OCI-LY7 (cell line): Measurements from ENCODE around the gene MED25. TPM values are rescaled to one million over a fixed set of nuclear protein-coding genes. Genes with fewer than 3 reads are reported as not detected.

Source experiments
- BruUV-seq: library from RNA; stranded (reverse); fragments of 400-500 nt; replicated peaks from 2 replicates; lab custom pipeline; 2021; lab: Mats Ljungman, UMichigan
- CTCF ChIA-PET: fragments of 300-600 bp; sonication (Branson Sonifier 250); formaldehyde crosslinking; loops from one replicate; lab custom pipeline; 2022; ENCODE audit warnings: antibody characterized with exemption; ENCODE audit not compliant: unreplicated experiment; lab: Charles Lee
- POLR2A ChIA-PET: fragments of 300-600 bp; sonication (Branson Sonifier 250); formaldehyde crosslinking; loops from one replicate; lab custom pipeline; 2022; ENCODE audit warnings: antibody characterized with exemption; lab: Charles Lee
- DNase-seq: peaks from one replicate; pipeline ENCODE4 v3.0.0-alpha.2; 2015; ENCODE audit warnings: low spot score
- H2AFZ ChIP-seq: fragments of 200-600 bp; sonication (generic), shearing (Covaris generic); 2 replicates; pipeline ENCODE4 v1.6.1; 2014; ENCODE audit warnings: mild to moderate bottlenecking, antibody characterized with exemption, low read length, moderate library complexity
- H3K27ac ChIP-seq: fragments of 200-600 bp; sonication (generic); 2 replicates; pipeline ENCODE4 v1.5.1; 2014; ENCODE audit warnings: mixed run types, low read depth, mild to moderate bottlenecking, moderate library complexity, low read length, inconsistent platforms; ENCODE audit not compliant: poor library complexity, severe bottlenecking
- H3K36me3 ChIP-seq: fragments of 200-600 bp; sonication (generic); 2 replicates; pipeline ENCODE4 v1.6.1; 2014; ENCODE audit warnings: mild to moderate bottlenecking, antibody characterized with exemption, low read length, moderate library complexity, mixed read lengths; ENCODE audit not compliant: insufficient read depth
- H3K4me1 ChIP-seq: fragments of 200-600 bp; sonication (generic); 2 replicates; pipeline ENCODE4 v1.5.1; 2014; ENCODE audit warnings: mild to moderate bottlenecking, low read length; ENCODE audit not compliant: insufficient read depth, poor library complexity, severe bottlenecking
- H3K4me2 ChIP-seq: fragments of 200-600 bp; sonication (generic); 2 replicates; pipeline ENCODE4 v1.6.1; 2014; ENCODE audit warnings: mild to moderate bottlenecking, low read length
- H3K4me3 ChIP-seq: fragments of 200-600 bp; sonication (generic); 2 replicates; pipeline ENCODE4 v1.5.1; 2014; ENCODE audit warnings: mild to moderate bottlenecking, low read depth, low read length; ENCODE audit not compliant: poor library complexity, severe bottlenecking
- H3K79me2 ChIP-seq: fragments of 200-600 bp; sonication (generic); 2 replicates; pipeline ENCODE4 v1.6.1; 2016; ENCODE audit warnings: low read depth, mild to moderate bottlenecking, low read length, moderate library complexity, mixed read lengths; ENCODE audit not compliant: insufficient read depth
- H3K9me2 ChIP-seq: fragments of 200-600 bp; sonication (generic); 2 replicates; pipeline ENCODE4 v1.6.1; 2016; ENCODE audit warnings: mild to moderate bottlenecking, low read length, mixed read lengths; ENCODE audit not compliant: insufficient read depth
- H3K9me3 ChIP-seq: fragments of 200-600 bp; sonication (generic); 2 replicates; pipeline ENCODE4 v1.6.1; 2014; ENCODE audit warnings: mild to moderate bottlenecking, mixed run types, low read length, mixed read lengths
- H4K20me1 ChIP-seq: fragments of 200-600 bp; sonication (generic); 2 replicates; pipeline ENCODE4 v1.6.1; 2014; ENCODE audit warnings: mild to moderate bottlenecking, antibody characterized with exemption, low read length, moderate library complexity, mixed read lengths; ENCODE audit not compliant: insufficient read depth
- EZH2phosphoT487 ChIP-seq: fragments of 200-600 bp; sonication (generic); IDR thresholded peaks from 2 replicates; pipeline ENCODE4 v1.6.1; 2018; ENCODE audit warnings: low read depth, borderline replicate concordance, mild to moderate bottlenecking, mixed run types, antibody characterized with exemption, low read length, moderate library complexity, mixed read lengths
- intact Hi-C: fragments of 100-400 bp; cut with micrococcal nuclease; formaldehyde crosslinking; loops from one replicate; pipeline ENCODE4 v1.10.0; 2022; ENCODE audit not compliant: unreplicated experiment
- total RNA-seq, 2 experiments: library from RNA; depleted of rRNA in 1 of 2; stranded (reverse); fragments of >200 nt in 1 of 2; shearing (Covaris generic) in 1 of 2; gene quantifications; 2 replicates each; pipeline ENCODE4 v1.2.3, GENCODE V29; 2014 to 2022
- TF ChIP-seq, protein P1 (sequence below): fragments of 200-600 bp; sonication (generic); conservative IDR thresholded peaks from 2 replicates; pipeline ENCODE4 v1.5.1; 2014; ENCODE audit warnings: mild to moderate bottlenecking, antibody characterized with exemption, low read length, moderate library complexity, mixed read lengths

The MED25 gene
- total RNA-seq, 2 experiments from 2014 or later: 85.1 to 111 TPM

- H2AFZ ChIP-seq: no peak overlapping the region
Observed at GRCh38 chr19:49840736-49841249, 22.7 kb downstream of the MED25 start.

GRCh38 chr19:49843265-49843664 is 25.2 kb downstream of the MED25 start:
- H3K36me3 ChIP-seq: peaks cover 41% of the 10 kb centered on the region
- H3K4me2 ChIP-seq: peak overlapping the region; percentile 35; the same call in 1 of the 2 replicates
- H2AFZ ChIP-seq: no peak overlapping the region
- intact Hi-C loops: no loop called here
- no peaks in the 10 kb centered on the region for H3K9me2 ChIP-seq
- POLR2A ChIA-PET: no interaction called here
- H3K4me1 ChIP-seq: peaks cover 12% of the 10 kb centered on the region
- no peaks in the 10 kb centered on the region for H4K20me1 ChIP-seq
- CTCF ChIA-PET: no interaction called here
- no TSS peak for BruUV-seq
- no peaks in the 10 kb centered on the region for H3K79me2 ChIP-seq
- no peak overlapping the region for H3K4me3 ChIP-seq
- DNase-seq: peak; percentile 45
- TF ChIP-seq EZH2phosphoT487: no peak
- TF ChIP-seq, protein P1, sequence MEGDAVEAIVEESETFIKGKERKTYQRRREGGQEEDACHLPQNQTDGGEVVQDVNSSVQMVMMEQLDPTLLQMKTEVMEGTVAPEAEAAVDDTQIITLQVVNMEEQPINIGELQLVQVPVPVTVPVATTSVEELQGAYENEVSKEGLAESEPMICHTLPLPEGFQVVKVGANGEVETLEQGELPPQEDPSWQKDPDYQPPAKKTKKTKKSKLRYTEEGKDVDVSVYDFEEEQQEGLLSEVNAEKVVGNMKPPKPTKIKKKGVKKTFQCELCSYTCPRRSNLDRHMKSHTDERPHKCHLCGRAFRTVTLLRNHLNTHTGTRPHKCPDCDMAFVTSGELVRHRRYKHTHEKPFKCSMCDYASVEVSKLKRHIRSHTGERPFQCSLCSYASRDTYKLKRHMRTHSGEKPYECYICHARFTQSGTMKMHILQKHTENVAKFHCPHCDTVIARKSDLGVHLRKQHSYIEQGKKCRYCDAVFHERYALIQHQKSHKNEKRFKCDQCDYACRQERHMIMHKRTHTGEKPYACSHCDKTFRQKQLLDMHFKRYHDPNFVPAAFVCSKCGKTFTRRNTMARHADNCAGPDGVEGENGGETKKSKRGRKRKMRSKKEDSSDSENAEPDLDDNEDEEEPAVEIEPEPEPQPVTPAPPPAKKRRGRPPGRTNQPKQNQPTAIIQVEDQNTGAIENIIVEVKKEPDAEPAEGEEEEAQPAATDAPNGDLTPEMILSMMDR: no peak
- no peaks in the 10 kb centered on the region for H3K9me3 ChIP-seq
- H3K27ac ChIP-seq: no peak overlapping the region

More at GRCh38 chr19:49840736-49841249, 22.7 kb downstream of the MED25 start:
- no peak overlapping the region for H3K27ac ChIP-seq
- ChIA-PET POLR2A (no interaction called here), CTCF (no interaction called here)
- H3K4me1 ChIP-seq: peaks cover 12% of the 10 kb centered on the region
- TF ChIP-seq, protein P1: no peak
- TF ChIP-seq EZH2phosphoT487: no peak
- BruUV-seq: no TSS peak
- no peaks in the 10 kb centered on the region for H4K20me1 ChIP-seq
- H3K79me2 ChIP-seq: no peaks in the 10 kb centered on the region
- no peaks in the 10 kb centered on the region for H3K9me2 ChIP-seq
- no peaks in the 10 kb centered on the region for H3K9me3 ChIP-seq
- peaks cover 65% of the 10 kb centered on the region for H3K36me3 ChIP-seq
- no peak overlapping the region for H3K4me2 ChIP-seq
- no peak overlapping the region for H3K4me3 ChIP-seq
- intact Hi-C loops: no loop called here
- DNase-seq: no peak
